ENCODE data around the gene COX7A1.

COX7A1 gene

DNA sequence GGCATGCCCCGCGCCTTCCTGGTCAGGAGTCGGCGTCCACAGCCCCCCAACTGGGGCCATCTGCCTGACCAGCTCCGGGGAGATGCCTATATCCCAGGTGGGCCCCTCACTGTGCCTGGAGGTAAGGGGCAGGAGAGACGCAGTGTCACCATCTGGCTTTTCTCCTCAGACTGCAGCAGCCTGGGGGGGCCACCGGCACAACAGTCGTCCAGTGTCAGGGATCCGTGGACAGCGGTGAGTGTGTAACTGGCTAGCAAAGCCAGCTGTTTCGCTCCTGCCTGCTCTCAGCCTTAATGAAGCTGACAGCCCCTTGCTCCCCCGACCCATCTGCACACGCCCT, 41.1 kb downstream of the COX7A1 start:
- DNase-seq = no peak

DNA sequence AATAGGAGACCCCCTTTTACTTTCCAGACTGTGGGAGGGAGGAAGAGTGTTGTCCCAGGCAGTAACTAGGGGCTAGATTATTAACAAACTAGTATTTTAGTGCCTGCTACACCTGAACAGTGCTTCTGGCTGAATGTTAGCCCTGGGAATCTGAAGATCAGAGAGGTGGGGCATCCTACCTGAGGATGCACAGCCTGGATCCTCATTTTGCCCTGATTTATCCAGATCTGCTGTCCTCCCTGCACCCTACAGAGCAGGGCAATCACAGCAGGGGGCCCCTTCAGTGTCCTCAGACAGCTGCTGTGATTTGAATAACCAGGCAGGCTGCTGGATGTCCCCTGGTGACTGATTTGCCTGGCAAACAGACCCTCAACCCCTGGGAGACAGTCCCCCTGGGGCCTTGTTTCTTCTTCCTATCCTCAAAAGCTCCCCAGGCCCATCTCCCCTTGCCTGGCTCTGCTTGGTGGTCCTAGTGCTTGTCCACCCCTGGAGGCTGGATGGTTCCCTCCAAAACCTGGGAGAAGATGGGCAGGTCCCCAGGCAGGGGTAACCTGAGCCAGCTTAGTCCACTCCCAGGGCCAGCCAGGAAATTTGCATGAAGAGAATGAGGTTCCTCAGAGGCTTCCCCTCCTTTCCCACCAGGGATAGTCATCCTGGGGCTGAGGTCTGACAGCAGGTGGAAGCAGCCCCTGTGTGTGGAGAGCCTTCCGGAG, 41.6 kb downstream of the COX7A1 start, which contains the start of gene OVOL3:
Gene OVOL3, plus strand, starts transcription at position 657 of the 713 bp plus-strand sequence. CDS start 60 bp downstream, outside the sequence.
- no peak for DNase-seq

DNA sequence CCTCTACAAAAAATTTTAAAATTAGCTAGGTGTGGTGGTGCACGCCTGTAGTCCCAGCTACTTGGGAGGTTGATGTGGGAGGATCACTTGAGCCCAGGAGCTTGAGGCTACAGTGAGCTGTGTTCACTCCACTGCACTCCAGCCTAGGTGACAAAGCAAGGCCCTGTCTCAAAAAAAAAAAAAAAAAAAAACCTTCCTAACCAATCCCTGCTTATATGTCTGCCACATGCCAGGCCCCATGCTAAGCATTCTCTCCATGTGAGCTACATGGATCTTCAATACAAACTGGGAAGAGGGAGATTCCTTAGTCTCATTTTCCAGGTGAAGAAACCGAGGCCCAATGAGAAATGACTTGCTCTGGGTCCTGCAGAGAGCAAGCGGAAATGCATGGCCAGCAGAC, 43.6 kb downstream of the COX7A1 start:
- DNase-seq = no peak

DNA sequence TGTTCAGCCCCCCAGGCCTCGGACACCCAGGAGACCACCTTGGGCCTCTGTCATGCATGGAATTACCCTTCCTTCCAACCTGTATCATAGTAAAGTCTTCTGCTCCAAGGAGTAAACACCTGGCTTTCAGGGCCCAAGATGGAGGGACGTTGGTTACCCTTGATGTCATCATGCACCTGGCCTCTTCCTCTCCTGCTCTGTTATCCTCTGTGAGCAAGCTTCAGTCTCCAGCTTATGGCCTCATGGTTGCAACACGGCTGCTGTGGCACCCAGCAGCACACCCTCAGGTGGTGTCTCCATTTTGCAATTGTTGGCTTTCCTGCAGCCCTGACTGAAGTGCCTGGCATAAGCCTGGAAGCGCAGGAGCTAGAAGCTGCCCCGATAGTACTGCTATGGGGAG, 45.3 kb downstream of the COX7A1 start:
- DNase-seq = no peak

DNA sequence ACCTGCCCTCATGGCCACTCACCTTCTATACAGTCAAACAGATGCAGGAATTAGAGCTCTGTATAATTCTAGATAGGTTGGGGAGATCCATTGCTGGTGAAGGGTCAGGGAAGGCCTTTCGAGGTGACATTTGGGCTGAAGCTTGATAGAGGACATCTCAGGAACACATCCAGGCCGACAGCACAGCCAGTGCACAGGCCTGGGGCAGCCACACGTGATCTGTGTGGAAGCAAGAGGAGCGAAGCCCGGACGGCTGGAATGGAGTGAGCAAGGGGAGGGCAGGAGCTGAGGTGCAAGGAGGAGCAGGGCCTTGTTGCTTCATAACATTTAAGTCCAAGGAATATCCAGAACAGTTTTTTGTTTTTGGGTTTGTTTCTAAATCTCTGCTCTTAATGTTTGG, 45.8 kb downstream of the COX7A1 start:
- no peak for DNase-seq

DNA sequence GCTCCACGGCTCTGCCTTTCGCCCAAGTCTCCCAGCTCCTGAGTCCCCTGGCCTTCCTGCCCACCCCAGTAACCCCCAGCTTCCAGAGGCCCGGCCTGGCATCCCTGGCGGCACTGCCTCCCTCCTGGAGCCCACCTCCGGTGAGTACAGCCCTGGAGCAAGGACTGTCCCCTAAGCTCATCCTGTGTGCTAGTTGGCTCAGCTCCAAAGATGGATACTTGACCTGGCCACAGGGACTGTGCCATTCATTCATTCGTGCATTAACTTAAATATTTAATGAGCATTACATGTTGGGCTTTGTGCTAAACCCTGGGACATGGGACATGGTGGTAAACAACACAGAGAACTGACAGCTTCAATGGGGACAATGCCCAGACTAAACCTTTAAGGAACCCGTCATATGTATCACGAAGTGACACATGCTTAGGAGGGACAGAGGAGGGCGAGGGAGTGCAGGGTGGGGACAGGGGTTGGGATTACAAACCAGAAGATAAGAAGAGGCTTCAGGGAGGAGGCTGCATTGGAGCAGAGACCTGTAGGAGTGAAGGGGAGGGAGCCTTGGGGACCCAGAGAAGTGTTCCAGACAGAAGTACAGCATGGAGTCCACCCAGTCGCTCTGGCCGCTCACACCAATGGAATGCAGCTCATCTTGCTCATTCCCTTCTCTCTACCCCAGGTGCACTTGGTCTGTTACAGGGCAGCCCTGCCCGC, 48.2 kb downstream of the COX7A1 start:
- no peak for DNase-seq

DNA sequence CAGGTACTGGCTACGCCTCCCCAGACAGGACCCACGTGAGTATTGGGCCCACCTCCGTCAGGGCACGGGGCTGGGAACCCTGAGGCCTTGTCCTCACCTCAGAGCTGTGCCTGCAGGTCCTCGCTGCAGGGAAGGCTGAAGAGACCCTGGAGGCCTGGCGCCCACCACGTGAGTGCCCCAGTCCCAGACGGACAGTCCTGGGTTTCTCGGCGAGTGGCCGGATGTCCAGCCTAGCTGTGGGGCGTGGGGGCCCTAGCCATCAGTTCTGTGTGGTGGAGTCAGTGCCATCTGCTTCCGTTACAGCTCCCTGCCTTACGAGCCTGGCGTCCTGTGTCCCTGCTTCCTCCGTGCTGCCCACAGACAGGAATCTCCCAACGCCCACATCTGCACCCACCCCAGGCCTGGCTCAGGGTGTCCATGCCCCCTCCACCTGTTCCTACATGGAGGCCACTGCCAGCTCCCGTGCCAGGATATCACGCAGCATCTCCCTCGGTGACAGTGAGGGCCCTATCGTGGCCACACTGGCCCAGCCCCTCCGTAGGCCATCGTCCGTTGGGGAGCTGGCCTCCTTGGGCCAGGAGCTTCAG, 49.1 kb downstream of the COX7A1 start:
- no peak for DNase-seq

DNA sequence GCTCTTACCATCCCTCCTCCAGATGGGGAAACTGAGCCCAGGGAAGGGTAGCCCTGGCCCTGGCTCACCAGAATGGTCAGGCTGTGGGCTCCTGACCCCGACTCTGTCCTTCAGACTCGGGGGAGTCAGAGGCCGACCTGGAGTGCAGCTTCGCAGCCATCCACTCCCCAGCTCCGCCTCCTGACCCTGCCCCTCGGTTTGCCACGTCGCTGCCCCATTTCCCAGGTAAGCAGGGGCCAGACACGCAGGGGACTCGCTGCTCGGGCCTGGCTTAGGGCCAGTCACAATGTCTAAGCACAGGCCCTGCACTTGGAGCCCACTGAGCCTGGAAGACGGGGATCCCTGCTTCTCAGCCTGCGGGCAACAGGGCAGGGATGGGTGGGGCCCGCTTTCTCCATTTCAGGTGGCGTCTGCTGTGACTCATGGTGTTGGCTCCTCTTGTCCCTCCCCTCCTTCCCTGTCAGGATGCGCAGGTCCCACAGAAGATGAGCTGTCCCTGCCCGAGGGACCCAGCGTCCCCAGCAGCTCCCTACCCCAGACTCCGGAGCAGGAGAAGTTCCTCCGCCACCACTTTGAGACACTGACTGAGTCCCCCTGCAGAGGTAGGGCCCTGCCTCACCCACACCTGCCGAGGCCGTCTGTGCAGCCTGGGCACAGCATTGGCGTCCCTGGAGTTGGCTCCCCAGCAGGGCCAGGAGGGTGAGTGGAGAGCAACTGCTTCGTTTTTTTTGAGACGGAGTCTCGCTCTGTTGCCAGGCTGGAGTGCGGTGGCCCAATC, 50.5 kb downstream of the COX7A1 start:
- DNase-seq = no peak

Data from SIG-M5 (cell line).